IMR-90 (cell line): ENCODE measurements around the gene PARL. TPM values are rescaled to one million over a fixed set of nuclear protein-coding genes. Genes with fewer than 3 reads are reported as not detected.

Source experiments
- ATAC-seq: fragments of 200-7000 bp; cut with Tn5 transposase; 2 replicates; pipeline ENCODE4 v1.9.1; 2020; ENCODE audit warnings: low read depth, mild to moderate bottlenecking, moderate library complexity
- BruUV-seq: library from RNA; stranded (reverse); fragments of 400-500 nt; replicated peaks from 2 replicates; lab custom pipeline; 2021; lab: Mats Ljungman, UMichigan
- CTCF ChIA-PET: fragments of 300-600 bp; formaldehyde crosslinking; extraction: SDS; loops from one replicate; lab custom pipeline; 2021; ENCODE audit warnings: antibody characterized with exemption; lab: Yijun Ruan, JAX
- POLR2A ChIA-PET: fragments of 300-600 bp; sonication (Branson Sonifier 250); formaldehyde crosslinking; loops from one replicate; lab custom pipeline; 2022; ENCODE audit warnings: antibody characterized with exemption; ENCODE audit not compliant: unreplicated experiment; lab: Charles Lee
- DNase-seq: peaks from one replicate; pipeline ENCODE4 v3.0.0; 2013
- H2AFZ ChIP-seq: replicated peaks from 2 replicates; pipeline ENCODE3; 2013; ENCODE audit warnings: low read length, mild to moderate bottlenecking; ENCODE audit not compliant: poor library complexity
- H2AK5ac ChIP-seq: 2 replicates; pipeline ENCODE4 v1.6.1; 2013; ENCODE audit warnings: low read depth, low read length, inconsistent platforms
- H2AK9ac ChIP-seq: replicated peaks from 2 replicates; pipeline ENCODE3; 2013; ENCODE audit warnings: mild to moderate bottlenecking, low read depth, low read length, moderate library complexity; ENCODE audit not compliant: poor library complexity
- H2BK120ac ChIP-seq: 2 replicates; pipeline ENCODE4 v1.6.1; 2013; ENCODE audit warnings: low read depth, low read length, inconsistent platforms
- H2BK15ac ChIP-seq: 3 replicates; pipeline ENCODE4 v1.6.1; 2013; ENCODE audit warnings: low read depth, low read length, inconsistent platforms
- H2BK20ac ChIP-seq: 2 replicates; pipeline ENCODE4 v1.6.1; 2013; ENCODE audit warnings: low read depth, mild to moderate bottlenecking, inconsistent platforms, low read length, moderate library complexity
- H2BK5ac ChIP-seq: 2 replicates; pipeline ENCODE4 v1.6.1; 2013; ENCODE audit warnings: mild to moderate bottlenecking, low read depth, low read length, inconsistent platforms; ENCODE audit not compliant: poor library complexity, severe bottlenecking
- H3K14ac ChIP-seq: replicated peaks from 2 replicates; pipeline ENCODE4 v1.6.1; 2013; ENCODE audit warnings: low read depth, low read length, inconsistent platforms
- H3K18ac ChIP-seq: 2 replicates; pipeline ENCODE4 v1.6.1; 2013; ENCODE audit warnings: low read depth, low read length, control low read depth
- H3K23ac ChIP-seq: 2 replicates; pipeline ENCODE4 v1.6.1; 2013; ENCODE audit warnings: low read depth, low read length, inconsistent platforms
- H3K27ac ChIP-seq: 2 replicates; pipeline ENCODE4 v1.5.1; 2013; ENCODE audit warnings: mild to moderate bottlenecking, control low read depth, low read length; ENCODE audit not compliant: insufficient read depth
- H3K27me3 ChIP-seq: 2 replicates; pipeline ENCODE4 v1.6.1; 2013; ENCODE audit warnings: low read length; ENCODE audit not compliant: control insufficient read depth, insufficient read depth
- H3K36me3 ChIP-seq: 2 replicates; pipeline ENCODE4 v1.6.1; 2013; ENCODE audit warnings: low read length, mixed read lengths; ENCODE audit not compliant: control insufficient read depth, insufficient read depth
- H3K4ac ChIP-seq: 2 replicates; pipeline ENCODE4 v1.6.1; 2013; ENCODE audit warnings: low read depth, low read length, inconsistent platforms
- H3K4me1 ChIP-seq: 2 replicates; pipeline ENCODE4 v1.6.1; 2013; ENCODE audit warnings: low read length, mixed read lengths; ENCODE audit not compliant: control insufficient read depth, insufficient read depth
- H3K4me2 ChIP-seq: 2 replicates; pipeline ENCODE4 v1.6.1; 2013; ENCODE audit warnings: low read depth, mild to moderate bottlenecking, control low read depth, low read length, moderate library complexity
- H3K4me3 ChIP-seq: 2 replicates; pipeline ENCODE4 v1.5.1; 2013; ENCODE audit warnings: low read depth, mild to moderate bottlenecking, control low read depth, low read length, moderate library complexity; ENCODE audit not compliant: insufficient read depth
- H3K56ac ChIP-seq: 2 replicates; pipeline ENCODE4 v1.6.1; 2013; ENCODE audit warnings: low read length, inconsistent platforms; ENCODE audit not compliant: insufficient read depth; ENCODE audit errors: extremely low read depth
- H3K79me1 ChIP-seq, 2 experiments: 2 replicates each; pipeline ENCODE4 v1.6.1; 2013; ENCODE audit warnings: low read length in 2 of 2, inconsistent platforms in 1 of 2, low read depth in 1 of 2
- H3K9ac ChIP-seq: 2 replicates; pipeline ENCODE4 v1.6.1; 2013; ENCODE audit warnings: low read depth, low read length, control low read depth
- H3K9me1 ChIP-seq: 2 replicates; pipeline ENCODE4 v1.6.1; 2013; ENCODE audit warnings: low read length, inconsistent platforms; ENCODE audit not compliant: insufficient read depth
- H3K9me3 ChIP-seq: 2 replicates; pipeline ENCODE4 v1.6.1; 2013; ENCODE audit warnings: low read length; ENCODE audit not compliant: control insufficient read depth, insufficient read depth
- H4K20me1 ChIP-seq: 2 replicates; pipeline ENCODE4 v1.6.1; 2013; ENCODE audit warnings: low read length, inconsistent platforms; ENCODE audit not compliant: insufficient read depth
- H4K5ac ChIP-seq: 2 replicates; pipeline ENCODE4 v1.6.1; 2013; ENCODE audit warnings: mild to moderate bottlenecking, low read depth, low read length, control low read depth
- H4K8ac ChIP-seq, 2 experiments: 2 replicates each; pipeline ENCODE4 v1.6.1; 2013; ENCODE audit warnings: low read depth in 2 of 2, low read length in 2 of 2, control low read depth in 1 of 2, inconsistent platforms in 1 of 2
- H4K91ac ChIP-seq: 2 replicates; pipeline ENCODE4 v1.6.1; 2013; ENCODE audit warnings: low read depth, low read length, inconsistent platforms; ENCODE audit not compliant: insufficient read depth
- CHD1 ChIP-seq: IDR thresholded peaks from 2 replicates; pipeline ENCODE4 v1.6.1; 2012; ENCODE audit warnings: low read depth, low read length, improper control_type of control experiment
- POLR2A ChIP-seq: IDR thresholded peaks from 2 replicates; pipeline ENCODE4 v1.6.1; 2012; ENCODE audit warnings: mild to moderate bottlenecking, low read depth, low read length
- RFX5 ChIP-seq: IDR thresholded peaks from 2 replicates; pipeline ENCODE4 v1.8.0; 2012; ENCODE audit warnings: low read depth, mild to moderate bottlenecking, low read length, moderate library complexity
- WGBS, 2 experiments: methylation state at CpG; one replicate each; pipeline versions ENCODE4 v1.1.5 to v1.1.7; 2013; ENCODE audit warnings: missing lambda C conversion rate in 2 of 2; ENCODE audit not compliant: insufficient read length in 1 of 2; ENCODE audit errors: extremely low coverage in 2 of 2; 5-methylcytosine and 5-hydroxymethylcytosine counted together
- dilution Hi-C: fragments of 300-500 bp; cut with HindIII; formaldehyde crosslinking; loops from one replicate; pipeline ENCODE4 v1.14.3; 2018; ENCODE audit warnings: low sequenced_read_pairs; ENCODE audit not compliant: unreplicated experiment
- in situ Hi-C: fragments of 300-500 bp; cut with MboI; formaldehyde crosslinking; loops from 3 replicates; pipeline ENCODE4 v1.14.3; 2019; ENCODE audit warnings: low sequenced_read_pairs, inconsistent platforms, mixed read lengths
- intact Hi-C: fragments of 100-400 bp; cut with micrococcal nuclease; formaldehyde crosslinking; loops from 2 replicates; pipeline ENCODE4 v1.10.0; 2022
- polyA plus RNA-seq, 3 experiments: library from polyadenylated mRNA; depleted of rRNA; stranded (reverse); fragments of >200 nt; gene quantifications; 2 replicates each; pipeline ENCODE4 v1.2.3, GENCODE V29; 2012; ENCODE audit warnings: low replicate concordance in 1 of 3
- total RNA-seq: library from RNA; depleted of rRNA; stranded (reverse); fragments of >200 nt; gene quantifications from 2 replicates; pipeline ENCODE4 v1.2.3, GENCODE V29; 2012

Gene PARL
- total and polyA plus RNA-seq, 2 of the 4 experiments (the other 2 are of a cell fraction) = 35.5 to 42.6 TPM

DNA sequence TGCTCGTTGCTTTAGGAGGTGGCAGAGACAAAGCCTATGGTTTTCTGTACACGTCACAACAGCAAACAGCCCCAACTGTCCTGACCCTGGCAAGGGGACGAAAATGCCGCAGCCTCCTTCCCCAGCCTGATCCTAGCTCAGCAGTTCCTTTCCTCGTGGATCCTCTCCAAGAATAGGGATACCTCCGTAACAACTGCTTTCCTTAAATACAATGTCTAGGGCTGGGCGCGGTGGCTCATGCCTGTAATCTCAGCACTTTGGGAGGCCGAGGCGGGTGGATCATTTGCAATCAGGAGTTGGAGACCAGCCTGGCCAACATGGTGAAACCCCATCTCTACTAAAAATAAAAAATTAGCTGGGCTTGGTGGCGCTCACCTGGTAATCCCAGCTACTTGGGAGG, 76.3 kb downstream of the PARL start:
- no peak for ATAC-seq
- H3K9me3 ChIP-seq = no peaks in the 10 kb centered on the region
- no peaks in the 10 kb centered on the region for H3K27me3 ChIP-seq
- in situ Hi-C loops (no loop called here), intact Hi-C loops (no loop called here), dilution Hi-C loops (no loop called here)
- no peaks in the 10 kb centered on the region; the same call in 1 of the 2 replicates for H4K20me1 ChIP-seq
- H3K36me3 ChIP-seq = peaks cover 71% of the 10 kb centered on the region
- H2AFZ ChIP-seq = no peak overlapping the region
- no peak overlapping the region for H2BK20ac ChIP-seq
- no peak overlapping the region for H3K56ac ChIP-seq
- H4K5ac ChIP-seq = no peak overlapping the region
- POLR2A ChIA-PET = no interaction called here
- H3K18ac ChIP-seq = no peak overlapping the region
- 100% methylated on average over 1 of the region's 11 CpGs; no CpG with 5 or more reads in 1 of the 2 experiments for WGBS, 2 experiments
- H2AK5ac ChIP-seq = no peak overlapping the region
- no peak overlapping the region for H3K14ac ChIP-seq
- H3K4me3 ChIP-seq = no peak overlapping the region
- H3K27ac ChIP-seq = no peak overlapping the region
- H4K8ac ChIP-seq = no peak overlapping the region
- no peak overlapping the region for H2BK15ac ChIP-seq
- H3K4ac ChIP-seq = no peak overlapping the region
- CTCF ChIA-PET = no interaction called here
- H3K79me1 ChIP-seq = peaks cover 0 to 3% of the 10 kb centered on the region in 2 experiments; a peak in 1 of 4 replicates
- H2AK9ac ChIP-seq = no peak overlapping the region
- H3K23ac ChIP-seq = no peak overlapping the region
- BruUV-seq = no TSS peak
- H3K4me1 ChIP-seq = no peaks in the 10 kb centered on the region
- no peak overlapping the region for H2BK120ac ChIP-seq
- no peak overlapping the region for H4K91ac ChIP-seq
- TF ChIP-seq CHD1 (no peak), RFX5 (no peak), POLR2A (no peak)
- no peak overlapping the region for H3K4me2 ChIP-seq
- no peak overlapping the region for H3K9ac ChIP-seq
- no peak for DNase-seq
- H3K9me1 ChIP-seq = no peaks in the 10 kb centered on the region; the same call in 1 of the 2 replicates
- no peak overlapping the region for H2BK5ac ChIP-seq
